Spleen (tissue), 7 donors: ENCODE results near the gene ZNF577.
A peak's percentile ranks its signal among the peaks of the same experiment; 100 is the strongest.

Experiments used
- POLR2A ChIP-seq, 3 donors: fragments of 450-650 bp; IDR thresholded peaks; one replicate each; pipeline ENCODE4 v1.5.1; 2017; ENCODE audit warnings: antibody characterized with exemption in 3 of 3, mild to moderate bottlenecking in 1 of 3
- POLR2AphosphoS5 ChIP-seq, 3 donors: sonication (generic); formaldehyde crosslinking; IDR thresholded peaks; one replicate each; pipeline ENCODE4 v1.5.1; 2017; ENCODE audit warnings: antibody characterized with exemption in 3 of 3
- TF ChIP-seq, protein P1 (sequence below), 11 experiments: fragments of 200-600 bp in 7 of 11; fragments of 450-650 bp in 4 of 11; sonication (generic) in 4 of 11; IDR thresholded peaks in 8 of 11; conservative IDR thresholded peaks in 3 of 11; 1 replicate in 7 of 11; 2 replicates in 4 of 11; pipeline versions ENCODE4 v1.4.0 to v1.8.0; 2016 to 2021; ENCODE audit warnings: antibody characterized with exemption in 11 of 11, inconsistent platforms in 4 of 11, mild to moderate bottlenecking in 1 of 11
- donor health status: DM: no; HTN: no; CAD: no; lungs with moderate emphysema.
- donor health status: DM: no; HTN: no; CAD: no.
- donor health status: DM: no; HTN: no; CAD: no.

DNA sequence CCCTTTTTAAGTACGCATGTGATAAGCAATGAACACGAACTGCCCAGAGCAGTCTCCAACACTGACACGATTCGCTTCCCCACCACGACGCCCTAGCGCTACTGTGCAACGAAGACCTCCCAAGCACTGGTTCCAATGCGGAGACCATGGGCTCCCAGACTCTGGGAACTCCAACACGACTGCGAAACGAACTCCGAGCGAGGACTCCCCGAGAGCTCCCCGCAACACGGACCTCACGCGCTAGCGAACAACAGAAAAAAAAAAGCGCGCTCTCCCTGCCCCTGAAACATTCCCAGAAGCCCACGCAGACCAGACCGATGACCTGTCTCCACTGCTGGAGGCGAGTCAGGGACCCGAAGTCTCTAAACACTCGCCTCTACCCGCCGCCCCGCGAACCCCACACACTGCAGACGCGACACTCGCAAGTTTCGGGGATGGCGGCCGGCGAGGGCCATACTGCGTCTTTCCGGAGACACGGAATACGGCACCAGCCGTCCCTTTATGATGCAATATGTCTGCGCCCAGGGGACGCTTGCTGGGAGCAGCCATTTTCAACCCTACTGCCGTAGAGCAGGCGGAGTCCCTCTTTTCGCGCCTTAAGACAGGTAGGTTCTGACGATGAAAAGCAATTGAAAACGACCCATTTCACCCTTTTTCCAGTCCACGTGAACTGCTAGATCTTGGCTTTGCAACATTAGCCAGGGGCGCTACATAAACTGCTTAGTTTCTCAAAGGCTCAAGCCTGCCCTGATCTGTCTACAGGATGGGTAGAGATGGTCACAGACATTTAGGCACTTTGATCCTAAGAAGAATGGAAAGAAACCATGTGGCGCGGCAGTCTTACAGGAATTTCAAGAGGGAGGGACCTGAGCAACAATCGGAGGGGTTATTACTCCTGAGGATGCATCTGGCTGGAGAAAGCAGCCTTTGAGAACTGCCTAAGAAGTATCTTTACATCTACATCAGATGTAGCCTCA, at the start of gene ZNF577:
- TF ChIP-seq, protein P1, sequence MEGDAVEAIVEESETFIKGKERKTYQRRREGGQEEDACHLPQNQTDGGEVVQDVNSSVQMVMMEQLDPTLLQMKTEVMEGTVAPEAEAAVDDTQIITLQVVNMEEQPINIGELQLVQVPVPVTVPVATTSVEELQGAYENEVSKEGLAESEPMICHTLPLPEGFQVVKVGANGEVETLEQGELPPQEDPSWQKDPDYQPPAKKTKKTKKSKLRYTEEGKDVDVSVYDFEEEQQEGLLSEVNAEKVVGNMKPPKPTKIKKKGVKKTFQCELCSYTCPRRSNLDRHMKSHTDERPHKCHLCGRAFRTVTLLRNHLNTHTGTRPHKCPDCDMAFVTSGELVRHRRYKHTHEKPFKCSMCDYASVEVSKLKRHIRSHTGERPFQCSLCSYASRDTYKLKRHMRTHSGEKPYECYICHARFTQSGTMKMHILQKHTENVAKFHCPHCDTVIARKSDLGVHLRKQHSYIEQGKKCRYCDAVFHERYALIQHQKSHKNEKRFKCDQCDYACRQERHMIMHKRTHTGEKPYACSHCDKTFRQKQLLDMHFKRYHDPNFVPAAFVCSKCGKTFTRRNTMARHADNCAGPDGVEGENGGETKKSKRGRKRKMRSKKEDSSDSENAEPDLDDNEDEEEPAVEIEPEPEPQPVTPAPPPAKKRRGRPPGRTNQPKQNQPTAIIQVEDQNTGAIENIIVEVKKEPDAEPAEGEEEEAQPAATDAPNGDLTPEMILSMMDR (IDR thresholded peaks at IDR 0.05 in 8 of 11, conservative IDR thresholded peaks at IDR 0.05 in 3 of 11): no peak
- TF ChIP-seq POLR2A (IDR thresholded peaks at IDR 0.05): no peak
- peak; percentile 88 to 95 (median 92) for TF ChIP-seq POLR2AphosphoS5 (IDR thresholded peaks at IDR 0.05)
